ENCODE measurements around the gene VWA2. TPM values are rescaled to one million over a fixed set of nuclear protein-coding genes. Genes with fewer than 3 reads are reported as not detected.

Gene VWA2
- total RNA-seq, 1 experiment from 2014 or later = not detected

DNA sequence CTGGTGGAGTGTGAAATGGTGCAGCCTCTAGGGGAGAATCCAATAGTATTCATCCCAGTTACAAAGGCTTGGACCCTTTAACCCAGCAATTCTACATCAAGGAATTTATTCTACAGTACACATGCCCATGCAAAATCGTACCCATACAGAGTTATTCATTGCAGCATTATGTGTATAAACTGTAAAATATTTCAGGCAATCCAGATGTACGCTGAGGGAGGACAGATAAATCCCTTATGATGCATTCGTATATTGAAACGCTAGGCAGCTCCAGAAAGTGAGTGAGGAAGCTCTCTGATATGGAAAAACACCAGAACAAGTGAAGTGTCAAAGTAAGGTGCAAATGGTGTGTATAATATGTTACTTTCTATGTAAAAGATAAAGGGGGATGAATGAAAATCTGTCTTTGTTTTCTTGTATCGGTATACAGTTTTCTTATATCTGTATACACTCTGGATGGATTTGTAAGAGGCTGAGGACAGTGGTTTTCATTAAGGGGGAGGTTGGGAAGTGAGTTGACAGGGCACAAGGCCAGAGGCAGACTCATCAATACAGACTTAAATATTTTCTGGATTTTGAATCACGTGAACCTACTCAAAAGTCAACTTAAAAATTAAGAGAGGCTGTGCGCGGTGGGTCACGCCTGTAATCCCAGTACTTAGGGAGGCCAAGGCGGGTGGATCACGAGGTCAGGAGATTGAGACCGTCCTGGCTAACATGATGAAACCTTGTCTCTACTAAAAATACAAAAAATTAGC, 17.1 kb downstream of the VWA2 start:
- Histone ChIP-seq H3K36me3 (ENCODE audit: control insufficient read depth in 1 of 2, insufficient read depth in 2 of 2, low read length in 2 of 2) (no peaks in the 10 kb centered on the region), H3K9ac (ENCODE audit: low read length) (no peak overlapping the region), H4K20me1 (ENCODE audit: insufficient read depth) (no peaks in the 10 kb centered on the region), H3K4me1 (ENCODE audit: control insufficient read depth in 1 of 2, insufficient read depth in 2 of 2, low read length in 2 of 2) (no peaks in the 10 kb centered on the region), H3K4me3 (replicated peaks in 1 of 2; ENCODE audit: low read depth in 1 of 2, low read length in 2 of 2) (no peak overlapping the region), H3K27ac (ENCODE audit: low read depth, low read length) (no peak overlapping the region), H3K9me2 (ENCODE audit: insufficient read depth) (no peaks in the 10 kb centered on the region), H3K9me3 (ENCODE audit: control insufficient read depth in 1 of 2, insufficient read depth in 1 of 2, low read depth in 1 of 2, low read length in 2 of 2) (no peaks in the 10 kb centered on the region), H3K27me3 (ENCODE audit: insufficient read depth, low read length) (no peaks in the 10 kb centered on the region), H3K79me2 (ENCODE audit: insufficient read depth, low read length) (no peaks in the 10 kb centered on the region), H3K4me2 (ENCODE audit: low read length) (no peak overlapping the region), H2AFZ (ENCODE audit: low read depth, low read length, poor library complexity, severe bottlenecking) (no peak overlapping the region)
- TF ChIP-seq SRF (IDR thresholded peaks at IDR 0.05; ENCODE audit: low read depth) (no peak), SIN3A (IDR thresholded peaks at IDR 0.05; ENCODE audit: low read depth) (no peak), CEBPB (IDR thresholded peaks at IDR 0.05; ENCODE audit: low read depth) (no peak), TCF7L2 (IDR thresholded peaks at IDR 0.05; ENCODE audit: borderline replicate concordance, extremely low read depth, insufficient read depth, insufficient read length) (no peak), YY1 (IDR thresholded peaks at IDR 0.05; ENCODE audit: extremely low read depth, insufficient replicate concordance, low read depth, low read length) (no peak), ZFX (IDR thresholded peaks at IDR 0.05) (no peak), SP1 (IDR thresholded peaks at IDR 0.05; ENCODE audit: low read depth) (no peak), POLR2AphosphoS5 (IDR thresholded peaks at IDR 0.05; ENCODE audit: low read depth, low read length) (no peak), POLR2A (IDR thresholded peaks at IDR 0.05; ENCODE audit: borderline replicate concordance, extremely low read depth, insufficient read depth, insufficient read length) (no peak), CBX3 (IDR thresholded peaks at IDR 0.05; ENCODE audit: low read depth) (no peak), RAD21 (IDR thresholded peaks at IDR 0.05; ENCODE audit: low read depth) (no peak), ELF1 (IDR thresholded peaks at IDR 0.05; ENCODE audit: borderline replicate concordance, low read depth) (no peak), FOSL1 (IDR thresholded peaks at IDR 0.05; ENCODE audit: low read depth) (no peak), ZNF274 (IDR thresholded peaks at IDR 0.05; ENCODE audit: low read depth, low read length) (no peak)
- TF ChIP-seq, protein P1, sequence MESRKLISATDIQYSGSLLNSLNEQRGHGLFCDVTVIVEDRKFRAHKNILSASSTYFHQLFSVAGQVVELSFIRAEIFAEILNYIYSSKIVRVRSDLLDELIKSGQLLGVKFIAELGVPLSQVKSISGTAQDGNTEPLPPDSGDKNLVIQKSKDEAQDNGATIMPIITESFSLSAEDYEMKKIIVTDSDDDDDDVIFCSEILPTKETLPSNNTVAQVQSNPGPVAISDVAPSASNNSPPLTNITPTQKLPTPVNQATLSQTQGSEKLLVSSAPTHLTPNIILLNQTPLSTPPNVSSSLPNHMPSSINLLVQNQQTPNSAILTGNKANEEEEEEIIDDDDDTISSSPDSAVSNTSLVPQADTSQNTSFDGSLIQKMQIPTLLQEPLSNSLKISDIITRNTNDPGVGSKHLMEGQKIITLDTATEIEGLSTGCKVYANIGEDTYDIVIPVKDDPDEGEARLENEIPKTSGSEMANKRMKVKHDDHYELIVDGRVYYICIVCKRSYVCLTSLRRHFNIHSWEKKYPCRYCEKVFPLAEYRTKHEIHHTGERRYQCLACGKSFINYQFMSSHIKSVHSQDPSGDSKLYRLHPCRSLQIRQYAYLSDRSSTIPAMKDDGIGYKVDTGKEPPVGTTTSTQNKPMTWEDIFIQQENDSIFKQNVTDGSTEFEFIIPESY (IDR thresholded peaks at IDR 0.05; ENCODE audit: extremely low read depth, insufficient replicate concordance, low read length) = no peak
- ATAC-seq (no peak), DNase-seq (ENCODE audit: low read depth, low spot score) (no peak)
- BruUV-seq (replicated peaks) = no TSS peak
- POLR2A ChIA-PET = no interaction called here
- CTCF ChIA-PET = no interaction called here
- RAD21 ChIA-PET (ENCODE audit: low non-redundant PET in 1 of 2, low total read pairs in 2 of 2, uncharacterized antibody in 2 of 2, unreplicated experiment in 2 of 2) = no interaction called here
- intact Hi-C loops (cut with micrococcal nuclease) = no loop called here

Measured in HCT116 (cell line).